H9 (cell line): Measurements from ENCODE around the gene PPP1R13B. TPM values are rescaled to one million over a fixed set of nuclear protein-coding genes. Genes with fewer than 3 reads are reported as not detected.

Source experiments
- DNase-seq: peaks from one replicate; pipeline ENCODE4 v3.0.0-alpha.2; 2017
- H2AFZ ChIP-seq: one replicate; pipeline ENCODE4 v1.6.1; 2013; ENCODE audit warnings: mild to moderate bottlenecking, low read length, control low read depth, moderate library complexity
- H2AK5ac ChIP-seq: 2 replicates; pipeline ENCODE4 v1.6.1; 2013; ENCODE audit warnings: low read length, control low read depth, mixed read lengths; ENCODE audit not compliant: insufficient read length
- H2BK120ac ChIP-seq: one replicate; pipeline ENCODE4 v1.6.1; 2013; ENCODE audit warnings: low read depth, mild to moderate bottlenecking, low read length, control low read depth, inconsistent platforms; ENCODE audit not compliant: poor library complexity, severe bottlenecking
- H2BK12ac ChIP-seq: 2 replicates; pipeline ENCODE4 v1.6.1; 2013; ENCODE audit warnings: low read length, control low read depth, mixed read lengths, low read depth; ENCODE audit not compliant: insufficient read length
- H2BK15ac ChIP-seq: 2 replicates; pipeline ENCODE4 v1.6.1; 2013; ENCODE audit warnings: low read depth, low read length, control low read depth
- H2BK20ac ChIP-seq: one replicate; pipeline ENCODE4 v1.6.1; 2013; ENCODE audit warnings: low read depth, mild to moderate bottlenecking, low read length, control low read depth, inconsistent platforms; ENCODE audit not compliant: poor library complexity, severe bottlenecking
- H2BK5ac ChIP-seq: 2 replicates; pipeline ENCODE4 v1.6.1; 2013; ENCODE audit warnings: low read length, control low read depth, mixed read lengths; ENCODE audit not compliant: insufficient read length
- H3K14ac ChIP-seq: 2 replicates; pipeline ENCODE4 v1.6.1; 2013; ENCODE audit warnings: low read length, control low read depth; ENCODE audit not compliant: insufficient read depth
- H3K18ac ChIP-seq: 2 replicates; pipeline ENCODE4 v1.6.1; 2013; ENCODE audit warnings: low read depth, mild to moderate bottlenecking, mixed read lengths, low read length, control low read depth; ENCODE audit not compliant: insufficient read length
- H3K23ac ChIP-seq: 2 replicates; pipeline ENCODE4 v1.6.1; 2013; ENCODE audit warnings: low read length, control low read depth, mixed read lengths, low read depth; ENCODE audit not compliant: insufficient read length
- H3K23me2 ChIP-seq: 2 replicates; pipeline ENCODE4 v1.6.1; 2013; ENCODE audit warnings: low read depth, mild to moderate bottlenecking, mixed read lengths, low read length, control low read depth; ENCODE audit not compliant: insufficient read length, poor library complexity, severe bottlenecking
- H3K27ac ChIP-seq: 2 replicates; pipeline ENCODE4 v1.5.1; 2013; ENCODE audit warnings: low read length, control low read depth, mixed read lengths, low read depth; ENCODE audit not compliant: insufficient read length
- H3K27me3 ChIP-seq: 2 replicates; pipeline ENCODE4 v1.6.1; 2013; ENCODE audit warnings: low read length, control low read depth, inconsistent platforms; ENCODE audit not compliant: insufficient read depth
- H3K4ac ChIP-seq: 2 replicates; pipeline ENCODE4 v1.6.1; 2013; ENCODE audit warnings: low read depth, mild to moderate bottlenecking, control low read depth, inconsistent platforms, low read length, moderate library complexity
- H3K4me1 ChIP-seq: 2 replicates; pipeline ENCODE4 v1.6.1; 2013; ENCODE audit warnings: low read length, control low read depth, inconsistent platforms; ENCODE audit not compliant: insufficient read depth
- H3K4me2 ChIP-seq: 2 replicates; pipeline ENCODE4 v1.6.1; 2013; ENCODE audit warnings: low read length, control low read depth, mixed read lengths; ENCODE audit not compliant: insufficient read length, insufficient read depth
- H3K56ac ChIP-seq: 2 replicates; pipeline ENCODE4 v1.6.1; 2013; ENCODE audit warnings: low read depth, mild to moderate bottlenecking, mixed read lengths, low read length, control low read depth; ENCODE audit not compliant: insufficient read length
- H3K79me1 ChIP-seq: 2 replicates; pipeline ENCODE4 v1.6.1; 2013; ENCODE audit warnings: low read depth, mild to moderate bottlenecking, moderate library complexity, low read length, control low read depth, inconsistent platforms; ENCODE audit not compliant: insufficient read depth, poor library complexity, severe bottlenecking
- H3K79me2 ChIP-seq: 2 replicates; pipeline ENCODE4 v1.6.1; 2013; ENCODE audit warnings: low read length, control low read depth, inconsistent platforms; ENCODE audit not compliant: insufficient read depth
- H3K9ac ChIP-seq: 2 replicates; pipeline ENCODE4 v1.6.1; 2013; ENCODE audit warnings: low read length, control low read depth, mixed read lengths; ENCODE audit not compliant: insufficient read length; ENCODE audit errors: extremely low read depth
- H3K9me3 ChIP-seq: one replicate; pipeline ENCODE4 v1.6.1; 2013; ENCODE audit warnings: low read depth, low read length, inconsistent platforms; ENCODE audit not compliant: control insufficient read depth
- H3T11ph ChIP-seq: one replicate; pipeline ENCODE4 v1.6.1; 2013; ENCODE audit warnings: mild to moderate bottlenecking, low read length, control low read depth, inconsistent platforms
- H4K20me1 ChIP-seq: one replicate; pipeline ENCODE4 v1.6.1; 2013; ENCODE audit not compliant: control insufficient read depth, insufficient read length, insufficient read depth
- H4K5ac ChIP-seq: 2 replicates; pipeline ENCODE4 v1.6.1; 2013; ENCODE audit warnings: low read depth, mild to moderate bottlenecking, mixed read lengths, low read length, control low read depth; ENCODE audit not compliant: insufficient read length
- H4K8ac ChIP-seq: replicated peaks from 2 replicates; pipeline ENCODE4 v1.6.1; 2013; ENCODE audit warnings: low read length, control low read depth, mixed read lengths, low read depth; ENCODE audit not compliant: insufficient read length
- H4K91ac ChIP-seq: 2 replicates; pipeline ENCODE4 v1.6.1; 2013; ENCODE audit warnings: low read depth, mild to moderate bottlenecking, moderate library complexity, mixed read lengths, low read length, control low read depth; ENCODE audit not compliant: insufficient read length
- H3K27ac Mint-ChIP-seq, 3 experiments: 2 replicates in 2 of 3; 3 replicates in 1 of 3; pipeline ENCODE4 v1.8.0; 2020 to 2021; ENCODE audit warnings: mixed read lengths in 3 of 3, mild to moderate bottlenecking in 1 of 3, moderate library complexity in 1 of 3
- H3K27me3 Mint-ChIP-seq: 2 replicates; pipeline ENCODE4 v1.8.0; 2021; ENCODE audit warnings: low read depth, mild to moderate bottlenecking, moderate library complexity, mixed read lengths
- H3K36me3 Mint-ChIP-seq, 3 experiments: 2 replicates in 2 of 3; 3 replicates in 1 of 3; pipeline ENCODE4 v1.8.0; 2020 to 2021; ENCODE audit warnings: low read depth in 3 of 3, mixed read lengths in 3 of 3; ENCODE audit not compliant: insufficient read depth in 1 of 3
- H3K4me1 Mint-ChIP-seq, 2 experiments: 2 replicates each; pipeline ENCODE4 v1.8.0; 2020; ENCODE audit warnings: mixed read lengths in 2 of 2
- H3K4me3 Mint-ChIP-seq, 2 experiments: 2 replicates in 1 of 2; 3 replicates in 1 of 2; pipeline ENCODE4 v1.8.0; 2020 to 2021; ENCODE audit warnings: mild to moderate bottlenecking in 2 of 2, mixed read lengths in 2 of 2, moderate library complexity in 1 of 2
- H3K9me3 Mint-ChIP-seq, 2 experiments: 2 replicates in 1 of 2; 3 replicates in 1 of 2; pipeline ENCODE4 v1.8.0; 2020; ENCODE audit warnings: mild to moderate bottlenecking in 2 of 2, mixed read lengths in 2 of 2, moderate library complexity in 1 of 2
- WGBS: extraction: QIAGEN DNeasy Blood & Tissue Kit; methylation state at CpG from one replicate; pipeline ENCODE4 v1.1.7; 2013; ENCODE audit warnings: missing lambda C conversion rate, low lambda C conversion rate, mixed read lengths; ENCODE audit not compliant: insufficient read length; ENCODE audit errors: extremely low coverage; 5-methylcytosine and 5-hydroxymethylcytosine counted together
- total RNA-seq: library from RNA; stranded (reverse); gene quantifications from 2 replicates; pipeline ENCODE4 v1.2.1, GENCODE V29; 2021
- TF ChIP-seq, protein P1 (sequence below): fragments of 200-600 bp; sonication (generic); conservative IDR thresholded peaks from 3 replicates; pipeline ENCODE4 v1.8.0; 2021; ENCODE audit warnings: antibody characterized with exemption, mild to moderate bottlenecking

The PPP1R13B gene
- total RNA-seq, 1 experiment from 2014 or later, result 6.0 TPM

DNA sequence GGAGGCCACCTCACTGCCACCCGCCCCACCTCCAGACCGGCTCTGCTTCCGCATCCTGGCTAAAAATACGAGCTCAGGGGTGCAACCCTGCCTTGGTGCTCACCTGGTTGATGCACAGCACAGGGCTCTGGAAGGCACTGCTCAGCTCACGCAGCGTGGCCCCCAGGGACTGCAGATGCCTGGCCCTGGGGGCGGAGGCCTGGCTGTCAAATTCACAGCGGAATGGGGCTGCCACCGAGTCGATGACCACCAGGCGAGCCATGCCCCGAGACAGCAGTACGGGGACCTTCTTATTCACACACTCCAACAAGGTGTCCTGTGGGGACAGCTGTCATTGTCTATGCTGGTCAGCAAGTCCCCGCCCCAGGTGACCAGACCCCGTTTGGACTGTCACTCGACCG lies 148.1 kb downstream of the PPP1R13B start:
- Histone ChIP-seq H3K56ac (no peak overlapping the region), H3K14ac (no peak overlapping the region), H2BK12ac (no peak overlapping the region), H4K5ac (no peak overlapping the region), H2BK20ac (no peak overlapping the region), H3K4me1 (no peaks in the 10 kb centered on the region; the same call in 1 of the 2 replicates), H3K18ac (no peak overlapping the region), H2BK15ac (no peak overlapping the region), H4K8ac (no peak overlapping the region), H3K9me3 (no peaks in the 10 kb centered on the region), H2BK5ac (no peak overlapping the region), H3K9ac (no peak overlapping the region), H2AFZ (no peak overlapping the region), H3K27ac (no peak overlapping the region), H2BK120ac (no peak overlapping the region), H3K79me2 (no peaks in the 10 kb centered on the region), H3K79me1 (no peaks in the 10 kb centered on the region), H3K27me3 (no peaks in the 10 kb centered on the region), H4K20me1 (no peaks in the 10 kb centered on the region), H3K4me2 (no peak overlapping the region), H3T11ph (no peak overlapping the region), H3K23me2 (no peaks in the 10 kb centered on the region), H3K4ac (no peak overlapping the region), H2AK5ac (no peak overlapping the region), H3K23ac (no peak overlapping the region), H4K91ac (no peak overlapping the region)
- H3K4me3 Mint-ChIP-seq, result no peak overlapping the region
- no CpG with 5 or more reads among the region's 17 CpGs for WGBS
- H3K4me1 Mint-ChIP-seq, result peaks cover 13 to 16% of the 10 kb centered on the region in 2 experiments
- TF ChIP-seq, protein P1, sequence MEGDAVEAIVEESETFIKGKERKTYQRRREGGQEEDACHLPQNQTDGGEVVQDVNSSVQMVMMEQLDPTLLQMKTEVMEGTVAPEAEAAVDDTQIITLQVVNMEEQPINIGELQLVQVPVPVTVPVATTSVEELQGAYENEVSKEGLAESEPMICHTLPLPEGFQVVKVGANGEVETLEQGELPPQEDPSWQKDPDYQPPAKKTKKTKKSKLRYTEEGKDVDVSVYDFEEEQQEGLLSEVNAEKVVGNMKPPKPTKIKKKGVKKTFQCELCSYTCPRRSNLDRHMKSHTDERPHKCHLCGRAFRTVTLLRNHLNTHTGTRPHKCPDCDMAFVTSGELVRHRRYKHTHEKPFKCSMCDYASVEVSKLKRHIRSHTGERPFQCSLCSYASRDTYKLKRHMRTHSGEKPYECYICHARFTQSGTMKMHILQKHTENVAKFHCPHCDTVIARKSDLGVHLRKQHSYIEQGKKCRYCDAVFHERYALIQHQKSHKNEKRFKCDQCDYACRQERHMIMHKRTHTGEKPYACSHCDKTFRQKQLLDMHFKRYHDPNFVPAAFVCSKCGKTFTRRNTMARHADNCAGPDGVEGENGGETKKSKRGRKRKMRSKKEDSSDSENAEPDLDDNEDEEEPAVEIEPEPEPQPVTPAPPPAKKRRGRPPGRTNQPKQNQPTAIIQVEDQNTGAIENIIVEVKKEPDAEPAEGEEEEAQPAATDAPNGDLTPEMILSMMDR, result no peak
- no peaks in the 10 kb centered on the region; a peak in 1 of 5 replicates for H3K9me3 Mint-ChIP-seq
- peaks cover 11 to 47% (median 36%) of the 10 kb centered on the region in 3 experiments; a peak in 6 of 7 replicates for H3K36me3 Mint-ChIP-seq
- DNase-seq, result no peak
- peak overlapping the region in 2 of 3 experiments; percentile 83 to 86; a peak in 3 of 7 replicates for H3K27ac Mint-ChIP-seq
- peaks cover 1% of the 10 kb centered on the region; the same call in 1 of the 2 replicates for H3K27me3 Mint-ChIP-seq
